Liver (tissue), 9 donors: ENCODE results near the gene ZC3H15. TPM values are rescaled to one million over a fixed set of nuclear protein-coding genes. Genes with fewer than 3 reads are reported as not detected.
"Not testable (repeated sequence)": the region's sequence is repeated elsewhere in the genome, so short reads cannot be mapped to it uniquely, and the experiment has no call there.

Experiments
- DNase-seq: peaks from one replicate; pipeline ENCODE4 v3.0.0-alpha.2; 2017; ENCODE audit warnings: low spot score
- H3K27ac ChIP-seq, 2 donors: one replicate each; pipeline ENCODE4 v1.7.0; 2013; ENCODE audit warnings: inconsistent platforms in 2 of 2, low read length in 2 of 2, control low read depth in 1 of 2, low read depth in 1 of 2, mild to moderate bottlenecking in 1 of 2
- H3K27me3 ChIP-seq, 4 donors: one replicate each; pipeline versions ENCODE4 v1.6.1 to v1.7.0; 2013; ENCODE audit warnings: low read length in 3 of 4, inconsistent platforms in 1 of 4, mild to moderate bottlenecking in 1 of 4, moderate library complexity in 1 of 4; ENCODE audit not compliant: control insufficient read depth in 4 of 4, insufficient read depth in 4 of 4
- H3K36me3 ChIP-seq, 4 donors: one replicate each; pipeline versions ENCODE4 v1.6.1 to v1.7.0; 2013; ENCODE audit warnings: low read length in 3 of 4, mild to moderate bottlenecking in 3 of 4, low read depth in 1 of 4, moderate library complexity in 1 of 4; ENCODE audit not compliant: control insufficient read depth in 4 of 4, insufficient read depth in 3 of 4
- H3K4me1 ChIP-seq, 4 donors: one replicate each; pipeline versions ENCODE4 v1.6.1 to v1.7.0; 2013; ENCODE audit warnings: low read length in 3 of 4, mild to moderate bottlenecking in 3 of 4, moderate library complexity in 1 of 4; ENCODE audit not compliant: control insufficient read depth in 4 of 4, insufficient read depth in 4 of 4
- H3K4me3 ChIP-seq, 3 donors: one replicate each; pipeline versions ENCODE4 v1.6.1 to v1.7.0; 2013; ENCODE audit warnings: low read length in 3 of 3, control low read depth in 1 of 3, low read depth in 1 of 3, mild to moderate bottlenecking in 1 of 3
- H3K9ac ChIP-seq, 2 donors: one replicate each; pipeline ENCODE4 v1.7.0; 2013; ENCODE audit warnings: low read length in 2 of 2, mild to moderate bottlenecking in 2 of 2, moderate library complexity in 2 of 2, control low read depth in 1 of 2, low read depth in 1 of 2
- H3K9me3 ChIP-seq, 4 donors: one replicate each; pipeline versions ENCODE4 v1.6.1 to v1.7.0; 2013; ENCODE audit warnings: low read length in 3 of 4; ENCODE audit not compliant: control insufficient read depth in 4 of 4
- EGR1 ChIP-seq, 2 donors: IDR thresholded peaks; 2 replicates each; pipeline ENCODE4 v1.6.1; 2016 to 2018; ENCODE audit warnings: antibody characterized with exemption in 2 of 2, low read depth in 2 of 2
- FOXA2 ChIP-seq: IDR thresholded peaks from 2 replicates; pipeline ENCODE4 v1.6.1; 2016; ENCODE audit warnings: antibody characterized with exemption
- GABPA ChIP-seq, 2 donors: IDR thresholded peaks in 1 of 2; conservative IDR thresholded peaks in 1 of 2; 2 replicates each; pipeline ENCODE4 v1.6.1; 2016; ENCODE audit warnings: antibody characterized with exemption in 2 of 2, mild to moderate bottlenecking in 1 of 2, moderate library complexity in 1 of 2
- HNF4G ChIP-seq: IDR thresholded peaks from 2 replicates; pipeline ENCODE4 v1.6.1; 2016; ENCODE audit warnings: antibody characterized with exemption
- JUND ChIP-seq, 2 donors: IDR thresholded peaks; 2 replicates each; pipeline ENCODE4 v1.6.1; 2016; ENCODE audit warnings: antibody characterized with exemption in 2 of 2
- NR2F2 ChIP-seq: IDR thresholded peaks from 2 replicates; pipeline ENCODE4 v1.6.1; 2016; ENCODE audit warnings: antibody characterized with exemption
- RAD21 ChIP-seq, 2 donors: IDR thresholded peaks; 2 replicates each; pipeline ENCODE4 v1.6.1; 2016; ENCODE audit warnings: antibody characterized with exemption in 2 of 2, mild to moderate bottlenecking in 2 of 2
- RXRA ChIP-seq, 2 donors: IDR thresholded peaks; 2 replicates each; pipeline ENCODE4 v1.6.1; 2017 to 2018; ENCODE audit warnings: antibody characterized with exemption in 2 of 2, mild to moderate bottlenecking in 1 of 2
- SP1 ChIP-seq: IDR thresholded peaks from 2 replicates; pipeline ENCODE4 v1.6.1; 2018; ENCODE audit warnings: antibody characterized with exemption, mild to moderate bottlenecking
- TAF1 ChIP-seq: conservative IDR thresholded peaks from 2 replicates; pipeline ENCODE4 v1.6.1; 2016; ENCODE audit warnings: antibody characterized with exemption, mild to moderate bottlenecking
- YY1 ChIP-seq: IDR thresholded peaks from 2 replicates; pipeline ENCODE4 v1.6.1; 2016; ENCODE audit warnings: antibody characterized with exemption, mild to moderate bottlenecking
- WGBS: extraction: QIAGEN DNeasy Blood & Tissue Kit; methylation state at CpG from one replicate; pipeline ENCODE4 v1.1.7; 2013; 5-methylcytosine and 5-hydroxymethylcytosine counted together
- polyA plus RNA-seq, 2 donors: library from polyadenylated mRNA; stranded (reverse) in 1 of 2; unstranded in 1 of 2; fragments of 200-250 nt in 1 of 2; fragments of >200 nt in 1 of 2; fragmentation: Nextera tagmentation in 1 of 2; extraction: Ambion mirVana in 1 of 2; gene quantifications; one replicate each; pipeline versions ENCODE4 v1.2.1 to v1.2.3, GENCODE V29; 2013 to 2015
- total RNA-seq, 2 donors: library from RNA; depleted of rRNA; stranded (reverse); fragments of >200 nt; gene quantifications; one replicate each; pipeline ENCODE4 v1.2.3, GENCODE V29; 2014
- TF ChIP-seq, protein P1 (sequence below): IDR thresholded peaks from 2 replicates; pipeline ENCODE4 v1.6.1; 2016; ENCODE audit warnings: antibody characterized with exemption
- TF ChIP-seq, protein P2 (sequence below): IDR thresholded peaks from 2 replicates; pipeline ENCODE4 v1.6.1; 2016; ENCODE audit warnings: antibody characterized with exemption, mild to moderate bottlenecking
- TF ChIP-seq, protein P3 (sequence below): IDR thresholded peaks from 2 replicates; pipeline ENCODE4 v1.6.1; 2016; ENCODE audit warnings: antibody characterized with exemption
- TF ChIP-seq, protein P4 (sequence below): fragments of 150-350 bp; IDR thresholded peaks from 2 replicates; pipeline ENCODE4 v1.5.1; 2017; ENCODE audit warnings: improper control_type of control experiment, low read depth, low read length; ENCODE audit not compliant: missing input control
- TF ChIP-seq, protein P5 (sequence below): IDR thresholded peaks from 2 replicates; pipeline ENCODE4 v1.6.1; 2016; ENCODE audit warnings: antibody characterized with exemption
- donor health status: healthy.
- donor health status: healthy.
- donor health status: healthy.
- donor health status: healthy.
- donor health status: healthy.

The ZC3H15 gene
- total and polyA plus RNA-seq, 4 donors = 29.6 to 63.5 (median 33.7) TPM

DNA sequence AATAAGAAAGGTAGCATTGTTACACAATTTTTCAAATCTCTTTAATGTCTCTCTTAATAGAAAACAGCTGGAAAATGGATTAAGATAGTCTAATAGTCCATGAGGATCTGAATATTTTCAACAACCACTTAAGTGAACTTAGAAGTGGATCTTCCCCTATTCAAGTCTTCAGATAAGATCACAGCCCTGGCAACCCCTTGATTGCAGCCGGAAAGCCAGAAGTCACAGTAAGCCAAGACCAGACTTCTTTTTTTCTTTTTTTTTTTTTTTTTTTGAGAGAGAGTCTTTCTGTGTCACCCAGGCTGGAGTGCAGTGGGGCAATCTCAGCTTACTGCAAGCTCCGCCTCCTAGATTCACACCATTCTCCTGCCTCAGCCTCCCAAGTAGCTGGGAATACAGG lies 18.6 kb upstream of the ZC3H15 start:
- Histone ChIP-seq H3K9ac (no peak overlapping the region), H3K4me1 (no peaks in the 10 kb centered on the region), H3K27ac (no peak overlapping the region), H3K9me3 (peaks cover 0 to 3% (median 1%) of the 10 kb centered on the region in 4 donors), H3K27me3 (no peaks in the 10 kb centered on the region), H3K36me3 (no peaks in the 10 kb centered on the region), H3K4me3 (no peak overlapping the region)
- TF ChIP-seq EGR1 (IDR thresholded peaks at IDR 0.05; ENCODE audit: low read depth in 2 of 2) (no peak), RXRA (IDR thresholded peaks at IDR 0.05) (no peak)
- DNase-seq = no peak
- WGBS = 92% methylated on average over 2 of the region's 2 CpGs

DNA sequence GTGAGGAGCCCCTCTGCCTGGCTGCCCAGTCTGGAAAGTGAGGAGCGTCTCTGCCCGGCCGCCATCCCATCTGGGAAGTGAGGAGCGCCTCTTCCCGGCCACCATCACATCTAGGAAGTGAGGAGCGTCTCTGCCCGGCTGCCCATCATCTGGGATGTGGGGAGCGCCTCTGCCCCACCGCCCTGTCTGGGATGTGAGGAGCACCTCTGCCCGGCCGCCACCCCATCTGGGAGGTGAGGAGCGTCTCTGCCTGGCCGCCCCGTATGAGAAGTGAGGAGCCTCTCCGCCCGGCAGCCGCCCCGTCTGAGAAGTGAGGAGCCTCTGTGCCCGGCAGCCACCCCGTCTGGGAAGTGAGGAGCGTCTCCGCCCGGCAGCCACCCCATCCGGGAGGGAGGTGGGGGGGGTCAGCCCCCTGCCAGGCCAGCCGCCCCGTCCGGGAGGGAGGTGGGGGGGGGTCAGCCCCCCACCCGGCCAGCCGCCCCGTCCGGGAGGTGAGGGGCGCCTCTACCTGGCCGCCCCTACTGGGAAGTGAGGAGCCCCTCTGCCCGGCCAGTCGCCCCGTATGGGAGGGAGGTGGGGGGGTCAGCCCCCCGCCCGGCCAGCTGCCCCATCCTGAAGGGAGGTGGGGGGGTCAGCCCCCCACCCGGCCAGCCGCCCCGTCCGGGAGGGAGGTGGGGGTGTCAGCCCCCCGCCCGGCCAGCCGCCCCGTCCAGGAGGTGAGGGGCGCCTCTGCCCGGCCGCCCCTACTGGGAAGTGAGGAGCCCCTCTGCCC lies 13.2 kb upstream of the ZC3H15 start:
- H3K4me3 ChIP-seq, H3K27ac ChIP-seq, H3K9me3 ChIP-seq, H3K27me3 ChIP-seq, H3K9ac ChIP-seq, H3K36me3 ChIP-seq, DNase-seq, H3K4me1 ChIP-seq: not testable (repeated sequence)
- 96% methylated on average over 35 of the region's 49 CpGs for WGBS

DNA sequence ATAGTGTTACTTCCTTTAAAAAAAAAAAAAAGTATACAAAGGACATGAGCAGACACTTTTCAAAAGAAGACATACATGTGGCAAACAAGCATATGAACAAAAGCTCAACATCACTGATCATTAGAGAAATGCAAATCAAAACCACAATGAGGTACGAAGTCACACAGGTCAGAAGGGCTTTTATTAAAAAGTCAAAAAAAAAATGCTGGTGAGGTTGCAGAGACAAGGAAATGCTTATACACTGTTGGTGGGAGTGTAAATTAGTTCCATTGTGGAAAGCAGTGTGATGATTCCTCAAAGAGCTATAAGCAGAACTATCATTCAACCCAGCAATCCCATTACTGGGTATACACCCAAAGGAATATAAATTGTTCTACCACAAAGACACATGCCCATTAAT lies 11.8 kb upstream of the ZC3H15 start:
- not testable (repeated sequence) for H3K4me3 ChIP-seq, H3K9ac ChIP-seq, H3K4me1 ChIP-seq, H3K36me3 ChIP-seq, H3K27ac ChIP-seq, H3K27me3 ChIP-seq, DNase-seq, H3K9me3 ChIP-seq
- 97% methylated on average over 1 of the region's 1 CpG for WGBS

DNA sequence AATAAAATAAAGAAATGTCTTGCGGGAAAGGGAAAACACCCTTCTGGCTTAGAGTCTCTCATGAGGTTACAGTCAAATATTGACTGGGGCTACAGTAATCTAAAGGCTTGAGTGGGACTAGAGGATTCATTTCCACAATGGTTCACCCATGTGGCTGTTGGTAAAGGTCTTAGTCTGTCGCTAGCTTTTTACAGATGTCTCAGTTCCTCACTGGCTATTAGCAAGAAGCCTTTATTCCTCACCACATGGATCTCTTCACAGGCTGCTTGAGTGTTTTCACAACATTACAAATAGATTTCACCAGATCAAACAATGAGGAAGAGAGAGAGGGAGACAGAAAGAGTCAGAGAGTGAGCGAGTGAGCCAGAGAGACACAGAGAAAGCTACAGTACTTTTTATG lies 8.3 kb upstream of the ZC3H15 start:
- Histone ChIP-seq H3K9me3 (no peaks in the 10 kb centered on the region), H3K4me1 (no peaks in the 10 kb centered on the region), H3K27ac (no peak overlapping the region), H3K4me3 (no peak overlapping the region), H3K9ac (no peak overlapping the region), H3K27me3 (no peaks in the 10 kb centered on the region), H3K36me3 (no peaks in the 10 kb centered on the region)
- WGBS = 90% methylated on average over 3 of the region's 3 CpGs
- DNase-seq = no peak
- TF ChIP-seq NR2F2 = no peak
- TF ChIP-seq SP1 = no peak
- TF ChIP-seq, protein P1, sequence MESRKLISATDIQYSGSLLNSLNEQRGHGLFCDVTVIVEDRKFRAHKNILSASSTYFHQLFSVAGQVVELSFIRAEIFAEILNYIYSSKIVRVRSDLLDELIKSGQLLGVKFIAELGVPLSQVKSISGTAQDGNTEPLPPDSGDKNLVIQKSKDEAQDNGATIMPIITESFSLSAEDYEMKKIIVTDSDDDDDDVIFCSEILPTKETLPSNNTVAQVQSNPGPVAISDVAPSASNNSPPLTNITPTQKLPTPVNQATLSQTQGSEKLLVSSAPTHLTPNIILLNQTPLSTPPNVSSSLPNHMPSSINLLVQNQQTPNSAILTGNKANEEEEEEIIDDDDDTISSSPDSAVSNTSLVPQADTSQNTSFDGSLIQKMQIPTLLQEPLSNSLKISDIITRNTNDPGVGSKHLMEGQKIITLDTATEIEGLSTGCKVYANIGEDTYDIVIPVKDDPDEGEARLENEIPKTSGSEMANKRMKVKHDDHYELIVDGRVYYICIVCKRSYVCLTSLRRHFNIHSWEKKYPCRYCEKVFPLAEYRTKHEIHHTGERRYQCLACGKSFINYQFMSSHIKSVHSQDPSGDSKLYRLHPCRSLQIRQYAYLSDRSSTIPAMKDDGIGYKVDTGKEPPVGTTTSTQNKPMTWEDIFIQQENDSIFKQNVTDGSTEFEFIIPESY = no peak
- no peak for TF ChIP-seq YY1
- TF ChIP-seq EGR1 (IDR thresholded peaks at IDR 0.05; ENCODE audit: low read depth in 2 of 2) = no peak
- TF ChIP-seq HNF4G = no peak
- TF ChIP-seq TAF1 = no peak
- TF ChIP-seq RAD21 (IDR thresholded peaks at IDR 0.05) = no peak
- no peak for TF ChIP-seq FOXA2
- TF ChIP-seq, protein P2, sequence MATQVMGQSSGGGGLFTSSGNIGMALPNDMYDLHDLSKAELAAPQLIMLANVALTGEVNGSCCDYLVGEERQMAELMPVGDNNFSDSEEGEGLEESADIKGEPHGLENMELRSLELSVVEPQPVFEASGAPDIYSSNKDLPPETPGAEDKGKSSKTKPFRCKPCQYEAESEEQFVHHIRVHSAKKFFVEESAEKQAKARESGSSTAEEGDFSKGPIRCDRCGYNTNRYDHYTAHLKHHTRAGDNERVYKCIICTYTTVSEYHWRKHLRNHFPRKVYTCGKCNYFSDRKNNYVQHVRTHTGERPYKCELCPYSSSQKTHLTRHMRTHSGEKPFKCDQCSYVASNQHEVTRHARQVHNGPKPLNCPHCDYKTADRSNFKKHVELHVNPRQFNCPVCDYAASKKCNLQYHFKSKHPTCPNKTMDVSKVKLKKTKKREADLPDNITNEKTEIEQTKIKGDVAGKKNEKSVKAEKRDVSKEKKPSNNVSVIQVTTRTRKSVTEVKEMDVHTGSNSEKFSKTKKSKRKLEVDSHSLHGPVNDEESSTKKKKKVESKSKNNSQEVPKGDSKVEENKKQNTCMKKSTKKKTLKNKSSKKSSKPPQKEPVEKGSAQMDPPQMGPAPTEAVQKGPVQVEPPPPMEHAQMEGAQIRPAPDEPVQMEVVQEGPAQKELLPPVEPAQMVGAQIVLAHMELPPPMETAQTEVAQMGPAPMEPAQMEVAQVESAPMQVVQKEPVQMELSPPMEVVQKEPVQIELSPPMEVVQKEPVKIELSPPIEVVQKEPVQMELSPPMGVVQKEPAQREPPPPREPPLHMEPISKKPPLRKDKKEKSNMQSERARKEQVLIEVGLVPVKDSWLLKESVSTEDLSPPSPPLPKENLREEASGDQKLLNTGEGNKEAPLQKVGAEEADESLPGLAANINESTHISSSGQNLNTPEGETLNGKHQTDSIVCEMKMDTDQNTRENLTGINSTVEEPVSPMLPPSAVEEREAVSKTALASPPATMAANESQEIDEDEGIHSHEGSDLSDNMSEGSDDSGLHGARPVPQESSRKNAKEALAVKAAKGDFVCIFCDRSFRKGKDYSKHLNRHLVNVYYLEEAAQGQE = no peak
- no peak for TF ChIP-seq RXRA (IDR thresholded peaks at IDR 0.05)
- TF ChIP-seq GABPA (IDR thresholded peaks at IDR 0.05 in 1 of 2, conservative IDR thresholded peaks at IDR 0.05 in 1 of 2) = no peak
- TF ChIP-seq, protein P3, sequence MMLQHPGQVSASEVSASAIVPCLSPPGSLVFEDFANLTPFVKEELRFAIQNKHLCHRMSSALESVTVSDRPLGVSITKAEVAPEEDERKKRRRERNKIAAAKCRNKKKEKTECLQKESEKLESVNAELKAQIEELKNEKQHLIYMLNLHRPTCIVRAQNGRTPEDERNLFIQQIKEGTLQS = no peak
- TF ChIP-seq, protein P4, sequence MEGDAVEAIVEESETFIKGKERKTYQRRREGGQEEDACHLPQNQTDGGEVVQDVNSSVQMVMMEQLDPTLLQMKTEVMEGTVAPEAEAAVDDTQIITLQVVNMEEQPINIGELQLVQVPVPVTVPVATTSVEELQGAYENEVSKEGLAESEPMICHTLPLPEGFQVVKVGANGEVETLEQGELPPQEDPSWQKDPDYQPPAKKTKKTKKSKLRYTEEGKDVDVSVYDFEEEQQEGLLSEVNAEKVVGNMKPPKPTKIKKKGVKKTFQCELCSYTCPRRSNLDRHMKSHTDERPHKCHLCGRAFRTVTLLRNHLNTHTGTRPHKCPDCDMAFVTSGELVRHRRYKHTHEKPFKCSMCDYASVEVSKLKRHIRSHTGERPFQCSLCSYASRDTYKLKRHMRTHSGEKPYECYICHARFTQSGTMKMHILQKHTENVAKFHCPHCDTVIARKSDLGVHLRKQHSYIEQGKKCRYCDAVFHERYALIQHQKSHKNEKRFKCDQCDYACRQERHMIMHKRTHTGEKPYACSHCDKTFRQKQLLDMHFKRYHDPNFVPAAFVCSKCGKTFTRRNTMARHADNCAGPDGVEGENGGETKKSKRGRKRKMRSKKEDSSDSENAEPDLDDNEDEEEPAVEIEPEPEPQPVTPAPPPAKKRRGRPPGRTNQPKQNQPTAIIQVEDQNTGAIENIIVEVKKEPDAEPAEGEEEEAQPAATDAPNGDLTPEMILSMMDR = no peak
- TF ChIP-seq, protein P5, sequence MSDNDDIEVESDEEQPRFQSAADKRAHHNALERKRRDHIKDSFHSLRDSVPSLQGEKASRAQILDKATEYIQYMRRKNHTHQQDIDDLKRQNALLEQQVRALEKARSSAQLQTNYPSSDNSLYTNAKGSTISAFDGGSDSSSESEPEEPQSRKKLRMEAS = no peak
- no peak for TF ChIP-seq JUND (IDR thresholded peaks at IDR 0.05)
